GM18505 (cell line): ENCODE data around the gene IQGAP3.
"Not testable (repeated sequence)": the region's sequence is repeated elsewhere in the genome, so short reads cannot be mapped to it uniquely, and the experiment has no call there.

Source experiments
- ATAC-seq: cut with Tn5 transposase; IDR thresholded peaks from one replicate; pipeline ENCODE4 v1.9.1; 2021; ENCODE audit not compliant: unreplicated experiment
- POLR2A ChIP-seq: IDR thresholded peaks from 4 replicates; pipeline ENCODE4 v1.6.1; 2011; ENCODE audit warnings: borderline replicate concordance; ENCODE audit not compliant: insufficient read depth, insufficient read length; ENCODE audit errors: extremely low read depth

IQGAP3 gene

GRCh38 chr1:156571919-156572662 lies at the start of gene IQGAP3:
Gene IQGAP3, minus strand, starts transcription at chr1:156572565. Its CDS starts 36 bp downstream, at chr1:156572529.
- ATAC-seq: no peak
- TF ChIP-seq POLR2A: no peak

DNA sequence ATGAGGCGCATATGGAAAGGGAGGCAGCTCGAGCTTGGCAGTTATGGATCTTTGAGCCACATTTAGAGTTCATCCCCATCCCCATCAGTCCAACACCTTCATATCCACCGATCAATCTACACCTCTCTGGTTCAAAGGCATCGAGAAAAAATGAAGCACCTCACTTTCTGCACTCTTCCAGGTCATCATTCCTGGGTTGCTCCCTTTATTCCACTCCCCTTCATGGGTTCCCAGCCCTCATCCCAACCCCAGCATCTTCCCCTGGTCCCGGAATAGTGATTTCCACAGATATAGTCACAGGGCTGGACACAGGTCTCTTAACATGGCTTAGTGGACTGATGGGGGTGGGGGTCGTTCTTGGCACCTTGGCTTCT lies 47.2 kb upstream of the IQGAP3 start:
- TF ChIP-seq POLR2A: no peak
- no peak for ATAC-seq

DNA sequence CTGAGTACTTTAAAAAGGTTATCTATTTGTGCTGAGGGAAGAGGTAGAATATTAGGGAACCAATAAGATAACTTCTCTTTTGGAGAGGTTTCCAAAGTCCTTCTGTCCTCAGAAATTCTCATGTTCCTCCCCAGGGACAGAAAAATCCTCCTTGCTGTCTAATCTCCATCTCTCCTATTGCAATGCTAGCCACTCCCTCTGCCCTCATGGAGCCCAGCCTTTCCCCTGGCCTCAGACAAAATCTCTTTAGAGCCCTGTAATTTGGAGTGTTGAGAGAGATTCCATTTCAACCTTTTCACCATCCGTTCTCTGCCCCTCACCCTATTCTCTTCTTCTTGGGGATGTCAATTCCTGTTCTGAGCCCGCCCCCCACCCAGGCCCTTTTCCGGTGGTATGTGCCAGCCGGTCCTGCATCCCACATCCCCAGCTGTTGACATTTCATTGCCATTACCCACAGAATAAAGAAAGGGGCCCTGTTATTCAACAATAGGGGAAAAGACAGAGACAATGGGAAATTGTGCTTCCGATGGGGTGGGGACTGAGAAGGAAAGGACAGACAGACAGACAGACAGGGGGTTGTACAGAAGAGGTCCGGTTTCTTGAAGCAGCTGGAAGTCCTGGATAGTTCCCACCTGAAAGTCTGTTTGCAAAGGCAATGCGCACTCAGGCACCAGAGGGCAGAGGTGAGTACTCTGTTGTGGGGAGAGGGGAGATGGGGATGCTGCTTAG lies 46.7 kb upstream of the IQGAP3 start, which contains the start of gene HAPLN2:
HAPLN2 (plus strand) TSS at position 563 of the 729 bp plus-strand sequence. CDS start 4,076 bp downstream, outside the sequence.
- no peak for TF ChIP-seq POLR2A
- ATAC-seq: no peak

- TF ChIP-seq POLR2A: no peak
- ATAC-seq: no peak
Measured at GRCh38 chr1:156616463-156616862, 44.1 kb upstream of the IQGAP3 start.

DNA sequence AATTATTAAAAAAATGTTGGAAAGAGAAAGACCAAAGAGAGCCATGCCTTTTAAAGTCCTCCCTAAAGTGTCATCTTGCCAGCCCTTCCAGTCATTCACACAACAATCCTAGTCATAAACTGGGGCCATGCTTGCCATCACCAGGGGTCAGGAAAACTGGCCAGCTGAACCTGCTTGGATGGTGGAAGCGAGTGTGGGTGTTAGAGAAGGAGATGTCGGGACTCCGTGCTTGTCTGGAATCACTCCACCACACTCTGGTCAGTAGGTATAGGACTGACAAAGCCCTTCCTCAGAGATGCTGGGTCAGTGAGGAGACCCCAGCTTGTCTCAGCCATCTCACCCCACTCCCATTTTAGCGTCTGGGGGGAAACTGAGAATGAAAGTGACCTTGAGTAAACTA lies 43.6 kb upstream of the IQGAP3 start:
- no peak for ATAC-seq
- no peak for TF ChIP-seq POLR2A

DNA sequence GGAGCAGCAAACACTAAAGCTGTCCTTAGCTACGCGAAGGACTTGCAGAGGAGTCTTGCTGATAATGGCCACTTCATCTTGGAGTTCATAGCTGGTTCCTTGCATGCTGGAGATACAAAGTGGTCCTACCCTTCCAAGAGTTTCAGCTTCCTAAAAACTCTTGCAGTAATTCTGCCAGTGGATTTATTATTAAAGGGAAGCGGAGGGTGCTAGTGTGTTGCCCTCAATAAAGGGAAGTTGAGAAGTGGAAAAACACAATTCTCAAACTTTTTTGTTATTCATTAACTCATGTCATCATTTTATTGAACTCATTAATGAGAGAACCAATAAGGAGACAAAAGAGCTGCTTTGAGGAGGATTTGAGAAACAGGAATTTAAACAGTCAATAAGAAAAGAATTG lies 40.3 kb upstream of the IQGAP3 start:
- no peak for TF ChIP-seq POLR2A

GRCh38 chr1:156610072-156610471 lies 37.7 kb upstream of the IQGAP3 start:
- not testable (repeated sequence) for ATAC-seq

More for the DNA sequence above, 40.3 kb upstream of the IQGAP3 start:
- ATAC-seq: no peak

- ATAC-seq: no peak
- TF ChIP-seq POLR2A: no peak
Measured at GRCh38 chr1:156608981-156609380, 36.6 kb upstream of the IQGAP3 start.

DNA sequence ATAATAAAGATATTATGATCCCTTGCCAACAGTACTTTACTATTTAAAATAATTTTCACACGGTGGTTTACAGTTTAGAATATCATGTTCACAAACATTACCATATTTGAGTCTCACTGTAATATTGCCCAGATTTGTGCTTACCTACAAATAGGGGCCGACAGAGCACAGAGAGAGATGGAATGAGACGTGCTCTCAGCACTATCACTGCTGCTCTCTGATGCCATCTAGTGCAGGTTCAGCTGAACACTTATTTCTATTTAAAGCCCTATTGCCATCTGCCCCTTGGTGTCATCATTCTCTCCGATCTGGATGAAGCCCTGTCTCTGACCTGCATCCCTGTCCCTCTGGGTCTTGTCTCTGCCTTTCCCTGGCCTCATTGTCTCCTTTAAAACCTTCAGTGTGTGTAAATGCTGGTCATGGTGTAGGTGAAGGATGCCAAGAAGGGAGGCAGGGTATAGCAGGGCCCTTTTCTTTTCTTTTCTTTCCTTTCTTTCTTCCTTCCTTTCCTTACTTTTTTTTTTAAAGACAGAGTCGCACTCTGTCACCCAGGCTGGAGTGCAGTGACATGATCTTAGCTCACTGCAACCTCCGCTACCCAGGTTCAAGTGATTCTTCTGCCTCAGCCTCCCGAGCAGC lies 35.8 kb upstream of the IQGAP3 start:
- no peak for ATAC-seq
- no peak for TF ChIP-seq POLR2A

- not testable (repeated sequence) for ATAC-seq
Measured at GRCh38 chr1:156607344-156607743, 35.0 kb upstream of the IQGAP3 start.

GRCh38 chr1:156602557-156602993 lies 30.2 kb upstream of the IQGAP3 start:
- no peak for TF ChIP-seq POLR2A
- ATAC-seq: no peak

GRCh38 chr1:156601892-156602291 lies 29.5 kb upstream of the IQGAP3 start:
- no peak for TF ChIP-seq POLR2A
- peak; percentile 19 for ATAC-seq

DNA sequence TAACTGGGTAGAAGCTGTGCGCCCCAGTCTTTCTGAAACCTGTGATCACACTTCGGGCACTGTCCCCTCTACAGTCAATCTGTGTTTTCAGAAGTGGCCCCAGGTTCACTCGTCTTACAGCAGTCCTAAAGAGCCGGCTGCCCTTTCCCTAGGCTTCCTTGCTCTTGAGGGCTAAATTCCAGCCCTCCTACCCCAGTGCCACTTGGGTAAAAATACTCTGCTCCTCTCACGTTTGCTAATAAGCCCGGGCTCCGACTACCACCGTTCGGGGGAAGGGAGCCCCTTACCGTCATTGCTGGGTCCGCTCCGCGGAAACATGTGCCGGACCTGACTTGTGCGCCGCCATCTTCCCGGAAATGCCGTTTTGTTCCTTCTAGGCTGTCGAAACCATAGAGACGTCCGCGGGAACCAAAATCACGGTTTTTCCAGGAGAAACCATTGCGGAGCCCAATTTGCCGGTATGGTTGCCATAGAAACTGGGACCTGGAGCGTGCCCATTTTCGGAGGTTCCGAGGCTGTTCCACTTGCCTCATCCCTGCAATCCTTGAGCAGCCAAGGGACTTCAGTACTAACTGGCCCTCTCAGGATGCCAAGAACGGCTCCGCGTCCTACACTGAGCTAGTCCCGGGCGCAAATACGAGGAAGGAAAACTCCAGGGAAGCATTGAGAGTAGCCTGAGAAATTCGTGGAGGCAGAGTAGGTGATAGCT lies 28.9 kb upstream of the IQGAP3 start, which contains the start of gene GPATCH4:
GPATCH4 (minus strand) TSS at position 358 of the 709 bp plus-strand sequence.
- TF ChIP-seq POLR2A: peak; percentile 89
- peak; percentile 52 for ATAC-seq
